ENCODE data around the gene C1QBP. TPM values are rescaled to one million over a fixed set of nuclear protein-coding genes. Genes with fewer than 3 reads are reported as not detected.
"Not testable (repeated sequence)": the region's sequence is repeated elsewhere in the genome, so short reads cannot be mapped to it uniquely, and the experiment has no call there.

Gene C1QBP
- total and polyA plus RNA-seq, 2 of the 4 experiments (the other 2 are of a cell fraction): 172 to 173 TPM

DNA sequence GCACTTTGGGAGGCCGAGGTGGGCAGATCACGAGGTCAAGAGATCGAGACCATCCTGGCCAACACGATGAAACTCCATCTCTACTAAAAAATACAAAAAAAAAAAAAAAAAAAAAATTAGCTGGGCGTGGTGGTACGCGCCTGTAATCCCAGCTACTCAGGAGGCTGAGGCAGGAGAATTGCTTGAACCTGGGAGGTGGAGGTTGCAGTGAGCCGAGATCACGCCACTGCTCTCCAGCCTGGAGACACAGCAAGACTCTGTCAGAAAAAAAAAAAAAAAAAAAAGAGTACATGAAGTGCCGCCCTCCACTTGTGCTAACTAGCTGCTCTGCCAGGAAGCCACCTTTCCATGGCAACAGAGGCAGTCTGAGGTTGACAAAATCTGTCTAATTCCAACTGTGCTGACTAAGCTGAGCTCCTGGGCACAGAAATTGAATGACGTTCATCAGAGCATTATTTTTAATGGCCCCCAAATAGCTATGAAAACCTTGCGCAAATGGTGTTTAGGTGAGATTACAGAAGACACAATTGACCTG, 3.1 kb downstream of the C1QBP start:
- H3K23ac ChIP-seq (ENCODE audit: low read depth, low read length); H3K4me3 ChIP-seq (ENCODE audit: insufficient read depth, low read depth, low read length); H2BK20ac ChIP-seq (ENCODE audit: low read depth, low read length); H4K91ac ChIP-seq (ENCODE audit: insufficient read depth, low read depth, low read length); BruUV-seq (replicated peaks); H3K4ac ChIP-seq (ENCODE audit: low read depth, low read length); H3K18ac ChIP-seq (ENCODE audit: low read depth, low read length); H4K8ac ChIP-seq (ENCODE audit: low read depth in 2 of 2, low read length in 2 of 2); H3K9me3 ChIP-seq (ENCODE audit: control insufficient read depth, insufficient read depth, low read length); H2BK120ac ChIP-seq (ENCODE audit: low read depth, low read length); H3K27me3 ChIP-seq (ENCODE audit: control insufficient read depth, insufficient read depth, low read length); H2AFZ ChIP-seq (replicated peaks; ENCODE audit: low read length, poor library complexity); H3K4me2 ChIP-seq (ENCODE audit: low read depth, low read length); H3K14ac ChIP-seq (replicated peaks; ENCODE audit: low read depth, low read length); H3K27ac ChIP-seq (ENCODE audit: insufficient read depth, low read length); H3K9me1 ChIP-seq (ENCODE audit: insufficient read depth, low read length); H2BK5ac ChIP-seq (ENCODE audit: low read depth, low read length, poor library complexity, severe bottlenecking); H3K9ac ChIP-seq (ENCODE audit: low read depth, low read length); DNase-seq; intact Hi-C loops (cut with micrococcal nuclease); H2AK5ac ChIP-seq (ENCODE audit: low read depth, low read length); in situ Hi-C loops (cut with MboI; ENCODE audit: low sequenced_read_pairs); H3K56ac ChIP-seq (ENCODE audit: extremely low read depth, insufficient read depth, low read length); dilution Hi-C loops (cut with HindIII; ENCODE audit: low sequenced_read_pairs, unreplicated experiment); H2AK9ac ChIP-seq (replicated peaks; ENCODE audit: low read depth, low read length, poor library complexity); H4K5ac ChIP-seq (ENCODE audit: low read depth, low read length); H2BK15ac ChIP-seq (ENCODE audit: low read depth, low read length); ATAC-seq (ENCODE audit: low read depth); H3K4me1 ChIP-seq (ENCODE audit: control insufficient read depth, insufficient read depth, low read length): not testable (repeated sequence)
- WGBS, 2 experiments (ENCODE audit: extremely low coverage in 2 of 2, insufficient read length in 1 of 2): 100% methylated on average over 2 of the region's 12 CpGs; no CpG with 5 or more reads in 1 of the 2 experiments
- H3K79me1 ChIP-seq (ENCODE audit: low read depth in 1 of 2, low read length in 2 of 2): peaks cover 29 to 68% of the 10 kb centered on the region in 2 experiments
- ChIA-PET CTCF (interaction anchor here (0.6 kb wide), 1 partner anchor 19 kb away, joined by 4 read pairs; no protein-coding TSS in a partner anchor), POLR2A (ENCODE audit: unreplicated experiment) (interaction anchor here (0.6 kb wide), 1 partner anchor 1123 kb away, joined by 3 read pairs; no protein-coding TSS in a partner anchor)
- H3K36me3 ChIP-seq (ENCODE audit: control insufficient read depth, insufficient read depth, low read length): peaks cover 43% of the 10 kb centered on the region
- peaks cover 11% of the 10 kb centered on the region for H4K20me1 ChIP-seq (ENCODE audit: insufficient read depth, low read length)
